ENCODE results near the gene CCDC77.
"Not testable (repeated sequence)": the region's sequence is repeated elsewhere in the genome, so short reads cannot be mapped to it uniquely, and the experiment has no call there.

DNA sequence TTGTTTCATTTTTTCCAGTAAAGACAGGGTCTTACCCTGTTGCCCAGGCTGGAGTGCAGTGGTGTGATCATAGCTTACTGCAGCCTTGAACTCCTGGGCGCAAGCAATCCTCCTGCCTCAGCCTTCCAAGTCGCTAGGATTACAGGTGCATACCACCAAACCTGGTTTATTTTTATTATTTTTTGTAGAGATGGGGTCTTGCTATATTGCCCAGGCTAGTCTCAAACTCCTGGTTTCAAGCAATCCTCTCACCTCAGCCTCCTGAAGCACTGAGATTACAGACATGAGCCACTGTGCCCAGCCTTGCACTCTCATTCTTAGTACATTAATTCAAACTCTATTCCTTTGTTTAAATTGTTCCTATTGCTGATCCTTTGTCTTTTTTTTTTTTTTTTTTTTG lies 34.3 kb downstream of the CCDC77 start:
- TF ChIP-seq GABPA (IDR thresholded peaks at IDR 0.05; ENCODE audit: low read depth), result not testable (repeated sequence)
- TF ChIP-seq, protein P1, sequence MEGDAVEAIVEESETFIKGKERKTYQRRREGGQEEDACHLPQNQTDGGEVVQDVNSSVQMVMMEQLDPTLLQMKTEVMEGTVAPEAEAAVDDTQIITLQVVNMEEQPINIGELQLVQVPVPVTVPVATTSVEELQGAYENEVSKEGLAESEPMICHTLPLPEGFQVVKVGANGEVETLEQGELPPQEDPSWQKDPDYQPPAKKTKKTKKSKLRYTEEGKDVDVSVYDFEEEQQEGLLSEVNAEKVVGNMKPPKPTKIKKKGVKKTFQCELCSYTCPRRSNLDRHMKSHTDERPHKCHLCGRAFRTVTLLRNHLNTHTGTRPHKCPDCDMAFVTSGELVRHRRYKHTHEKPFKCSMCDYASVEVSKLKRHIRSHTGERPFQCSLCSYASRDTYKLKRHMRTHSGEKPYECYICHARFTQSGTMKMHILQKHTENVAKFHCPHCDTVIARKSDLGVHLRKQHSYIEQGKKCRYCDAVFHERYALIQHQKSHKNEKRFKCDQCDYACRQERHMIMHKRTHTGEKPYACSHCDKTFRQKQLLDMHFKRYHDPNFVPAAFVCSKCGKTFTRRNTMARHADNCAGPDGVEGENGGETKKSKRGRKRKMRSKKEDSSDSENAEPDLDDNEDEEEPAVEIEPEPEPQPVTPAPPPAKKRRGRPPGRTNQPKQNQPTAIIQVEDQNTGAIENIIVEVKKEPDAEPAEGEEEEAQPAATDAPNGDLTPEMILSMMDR (IDR thresholded peaks at IDR 0.05), result not testable (repeated sequence)

All from SK-N-SH (cell line).